ENCODE measurements around the gene TMEM184A.

DNA sequence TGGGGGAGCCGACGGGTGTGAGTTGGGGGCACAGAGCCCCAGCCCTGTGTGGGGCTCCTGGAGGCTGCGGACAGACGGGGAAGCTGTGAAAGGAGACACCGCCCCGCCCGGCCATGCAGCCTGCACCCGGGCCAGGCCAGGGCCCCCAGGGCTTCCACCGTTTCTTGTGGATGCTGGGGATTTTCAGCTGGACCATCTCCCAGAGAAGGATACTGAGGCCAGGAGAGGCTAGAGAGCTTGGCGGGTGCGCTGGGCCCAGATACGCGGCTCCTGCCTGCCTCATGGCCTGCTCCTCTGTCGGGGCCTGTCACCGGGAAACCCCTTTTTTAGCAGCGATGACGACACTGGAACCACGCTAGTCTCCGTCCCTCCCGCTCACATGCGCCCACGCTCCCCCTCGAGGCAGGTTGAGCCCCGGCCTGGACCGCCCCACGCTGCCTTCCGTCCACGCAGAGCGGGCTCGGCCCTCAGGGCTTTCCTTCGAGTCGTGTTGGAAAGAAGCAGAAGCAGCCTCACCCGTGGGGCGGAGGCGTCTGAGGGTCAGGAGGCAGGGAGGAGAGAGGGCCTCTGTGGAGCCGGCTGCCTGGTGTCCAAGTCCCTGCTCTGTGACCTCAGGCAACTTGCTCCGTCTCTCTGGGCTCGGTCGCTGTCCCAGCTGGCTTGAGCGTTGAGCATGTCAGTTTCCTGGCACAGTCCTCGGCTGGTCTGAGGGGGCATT, 11.7 kb downstream of the TMEM184A start:
- TF ChIP-seq, protein P1, sequence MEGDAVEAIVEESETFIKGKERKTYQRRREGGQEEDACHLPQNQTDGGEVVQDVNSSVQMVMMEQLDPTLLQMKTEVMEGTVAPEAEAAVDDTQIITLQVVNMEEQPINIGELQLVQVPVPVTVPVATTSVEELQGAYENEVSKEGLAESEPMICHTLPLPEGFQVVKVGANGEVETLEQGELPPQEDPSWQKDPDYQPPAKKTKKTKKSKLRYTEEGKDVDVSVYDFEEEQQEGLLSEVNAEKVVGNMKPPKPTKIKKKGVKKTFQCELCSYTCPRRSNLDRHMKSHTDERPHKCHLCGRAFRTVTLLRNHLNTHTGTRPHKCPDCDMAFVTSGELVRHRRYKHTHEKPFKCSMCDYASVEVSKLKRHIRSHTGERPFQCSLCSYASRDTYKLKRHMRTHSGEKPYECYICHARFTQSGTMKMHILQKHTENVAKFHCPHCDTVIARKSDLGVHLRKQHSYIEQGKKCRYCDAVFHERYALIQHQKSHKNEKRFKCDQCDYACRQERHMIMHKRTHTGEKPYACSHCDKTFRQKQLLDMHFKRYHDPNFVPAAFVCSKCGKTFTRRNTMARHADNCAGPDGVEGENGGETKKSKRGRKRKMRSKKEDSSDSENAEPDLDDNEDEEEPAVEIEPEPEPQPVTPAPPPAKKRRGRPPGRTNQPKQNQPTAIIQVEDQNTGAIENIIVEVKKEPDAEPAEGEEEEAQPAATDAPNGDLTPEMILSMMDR (IDR thresholded peaks at IDR 0.05; ENCODE audit: poor library complexity): no peak
- no peak for TF ChIP-seq EZH2 (IDR thresholded peaks at IDR 0.05; ENCODE audit: borderline replicate concordance)

Data from hepatocyte (in vitro differentiated cells).